ENCODE results near the gene ACAA2. TPM values are rescaled to one million over a fixed set of nuclear protein-coding genes. Genes with fewer than 3 reads are reported as not detected.
A peak's percentile ranks its signal among the peaks of the same experiment; 100 is the strongest.

Gene ACAA2
- total and polyA plus RNA-seq, 2 of the 8 experiments (the other 6 are each of a cell fraction or from before 2014, with no cell fraction given): 63.4 to 151 TPM

GRCh38 chr18:49813319-49814146 lies at the start of gene ACAA2 (continued):
- TF ChIP-seq KDM4A (IDR thresholded peaks at IDR 0.05; ENCODE audit: low read depth, low read length, severe bottlenecking): no peak
- TF ChIP-seq CBX8 (IDR thresholded peaks at IDR 0.05; ENCODE audit: borderline replicate concordance, low read depth, low read length): no peak
- TF ChIP-seq BCL11A (IDR thresholded peaks at IDR 0.05; ENCODE audit: low read depth in 2 of 2, low read length in 2 of 2): no peak
- TF ChIP-seq SUZ12 (IDR thresholded peaks at IDR 0.05; ENCODE audit: low read length): no peak
- TF ChIP-seq CREB1 (IDR thresholded peaks at IDR 0.05): no peak; the same call in 1 of the 2 replicates
- no peak for TF ChIP-seq SP4 (IDR thresholded peaks at IDR 0.05; ENCODE audit: low read length)
- TF ChIP-seq SAP30 (IDR thresholded peaks at IDR 0.05; ENCODE audit: insufficient read depth, insufficient replicate concordance, low read length): no peak
- TF ChIP-seq GTF2F1 (IDR thresholded peaks at IDR 0.05; ENCODE audit: borderline replicate concordance, low read depth, low read length): no peak
- TF ChIP-seq SIN3A (conservative IDR thresholded peaks at IDR 0.05 in 1 of 2, IDR thresholded peaks at IDR 0.05 in 1 of 2; ENCODE audit: low read depth in 1 of 2, low read length in 2 of 2): no peak; a peak in 1 of 4 replicates
- no peak for TF ChIP-seq KDM1A (IDR thresholded peaks at IDR 0.05; ENCODE audit: borderline replicate concordance, low read length)
- TF ChIP-seq KDM5A (IDR thresholded peaks at IDR 0.05; ENCODE audit: low read length): no peak
- TF ChIP-seq JUND (IDR thresholded peaks at IDR 0.05; ENCODE audit: low read length): no peak
- TF ChIP-seq HDAC6 (IDR thresholded peaks at IDR 0.05; ENCODE audit: low read depth, low read length): no peak
- peak; percentile 75 to 77 for TF ChIP-seq POLR2A (IDR thresholded peaks at IDR 0.05; ENCODE audit: control extremely low read depth in 1 of 2, low read depth in 2 of 2, low read length in 2 of 2)
- no peak for TF ChIP-seq EZH2 (IDR thresholded peaks at IDR 0.05; ENCODE audit: low read depth, low read length, severe bottlenecking)
- peak; percentile 83 for TF ChIP-seq PHF8 (conservative IDR thresholded peaks at IDR 0.05; ENCODE audit: low read depth, low read length)
- no peak; the same call in 1 of the 2 replicates for TF ChIP-seq GABPA (IDR thresholded peaks at IDR 0.05; ENCODE audit: borderline replicate concordance, insufficient read depth, low read length)
- TF ChIP-seq BRCA1 (IDR thresholded peaks at IDR 0.05; ENCODE audit: low read depth, low read length): no peak
- TF ChIP-seq CTCF (IDR thresholded peaks at IDR 0.05; ENCODE audit: control extremely low read depth in 1 of 3, insufficient read depth in 1 of 3, low read depth in 1 of 3, low read length in 3 of 3): no peak
- no peak for TF ChIP-seq RFX5 (IDR thresholded peaks at IDR 0.05; ENCODE audit: borderline replicate concordance, low read depth, low read length)
- TF ChIP-seq NRF1 (IDR thresholded peaks at IDR 0.05; ENCODE audit: low read depth, low read length): no peak
- TF ChIP-seq TBP (IDR thresholded peaks at IDR 0.05; ENCODE audit: low read depth, low read length): peak; percentile 67; the same call in 1 of the 2 replicates
